Measurements from ENCODE around the gene LTBP1. TPM values are rescaled to one million over a fixed set of nuclear protein-coding genes. Genes with fewer than 3 reads are reported as not detected.

Gene LTBP1
- total RNA-seq, 1 experiment from 2014 or later = 6.7 TPM

DNA sequence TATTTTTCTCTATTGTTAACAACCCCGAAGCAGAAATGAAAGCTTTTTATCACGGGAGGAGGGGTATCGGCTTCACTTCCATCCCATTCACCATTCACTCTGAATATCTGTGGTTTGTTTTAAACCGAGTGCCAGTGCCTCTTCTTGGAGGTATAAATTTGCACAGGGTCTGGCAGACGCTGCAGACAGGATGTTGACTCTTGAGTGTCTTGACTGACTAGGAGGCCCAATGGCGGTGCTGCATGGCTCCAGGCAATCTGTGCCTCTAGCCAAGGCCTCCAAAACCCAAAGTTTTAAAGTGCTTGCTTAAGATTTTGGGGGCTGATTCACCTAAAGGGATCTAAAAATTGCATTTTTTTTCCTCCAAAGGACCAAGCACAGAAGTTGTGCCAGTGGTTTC is 183.8 kb downstream of the LTBP1 start:
- DNase-seq (ENCODE audit: low read depth, low spot score) = no peak
- in situ Hi-C loops (cut with HindIII; ENCODE audit: low pct_unique_long_range_greater_than_20kb, low sequenced_read_pairs) = no loop called here

DNA sequence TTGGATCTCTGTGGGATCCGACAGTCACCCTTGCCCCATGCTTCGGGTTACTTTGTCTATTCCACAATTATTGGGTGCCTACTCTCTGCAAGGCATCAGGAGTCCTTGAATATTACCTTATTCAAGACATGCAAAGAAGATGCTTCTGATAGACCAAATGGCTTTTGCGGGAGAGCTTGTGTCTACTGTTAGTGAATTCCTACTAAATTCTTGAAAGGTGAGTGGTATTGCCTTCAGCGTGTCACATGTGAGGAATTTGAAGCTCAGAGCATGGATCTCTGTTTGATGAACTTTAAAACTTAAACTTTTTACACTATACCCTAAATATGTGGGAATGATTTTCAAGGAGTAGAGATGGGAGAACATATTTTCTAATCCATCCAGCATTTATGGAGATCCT is 184.4 kb downstream of the LTBP1 start:
- DNase-seq (ENCODE audit: low read depth, low spot score) = no peak
- in situ Hi-C loops (cut with HindIII; ENCODE audit: low pct_unique_long_range_greater_than_20kb, low sequenced_read_pairs) = no loop called here

DNA sequence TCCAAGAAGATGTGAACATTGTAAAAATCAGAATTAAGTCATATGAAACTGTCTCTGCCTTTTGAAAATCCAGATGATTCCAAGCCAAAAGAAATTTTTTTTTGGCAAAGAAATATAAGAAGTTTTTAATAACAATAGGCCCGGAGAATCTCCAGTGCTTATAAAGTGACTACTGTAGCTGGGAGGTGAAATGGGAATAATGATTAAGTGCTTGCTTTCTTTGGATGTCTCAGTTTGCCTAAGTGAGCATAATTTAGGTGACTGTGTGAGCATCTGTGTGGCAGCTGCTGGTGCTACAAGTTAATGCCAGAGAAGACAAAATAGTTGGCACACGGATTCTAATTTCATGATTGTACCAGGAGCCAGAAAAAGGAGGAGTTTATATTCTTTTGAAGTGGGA is 185.0 kb downstream of the LTBP1 start:
- no peak for DNase-seq (ENCODE audit: low read depth, low spot score)
- in situ Hi-C loops (cut with HindIII; ENCODE audit: low pct_unique_long_range_greater_than_20kb, low sequenced_read_pairs) = no loop called here

DNA sequence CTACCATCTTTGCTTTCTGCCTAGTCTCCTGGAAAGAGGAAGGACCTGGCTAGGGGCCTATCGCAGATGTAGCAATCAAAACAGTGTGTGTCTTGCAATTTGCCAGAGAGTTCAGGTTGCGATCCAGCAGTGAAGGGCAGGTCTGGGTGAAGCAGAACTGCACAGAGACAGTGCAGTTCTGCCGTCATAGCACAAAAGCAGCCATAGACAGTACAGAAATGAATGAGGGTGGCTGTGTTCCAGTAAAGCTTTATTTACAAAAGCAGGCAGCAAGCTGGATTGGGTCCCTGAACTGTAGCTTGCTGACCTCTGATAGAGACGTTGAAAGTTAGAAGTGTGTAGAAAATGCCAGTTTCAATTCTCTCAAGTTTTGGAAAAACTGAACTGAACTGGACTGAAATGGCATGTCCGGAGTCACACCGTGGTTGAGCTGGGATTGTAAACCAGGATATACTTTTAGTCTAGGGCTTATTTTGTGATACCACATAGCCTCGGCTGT is 186.8 kb downstream of the LTBP1 start:
- DNase-seq (ENCODE audit: low read depth, low spot score) = no peak
- in situ Hi-C loops (cut with HindIII; ENCODE audit: low pct_unique_long_range_greater_than_20kb, low sequenced_read_pairs) = no loop called here

DNA sequence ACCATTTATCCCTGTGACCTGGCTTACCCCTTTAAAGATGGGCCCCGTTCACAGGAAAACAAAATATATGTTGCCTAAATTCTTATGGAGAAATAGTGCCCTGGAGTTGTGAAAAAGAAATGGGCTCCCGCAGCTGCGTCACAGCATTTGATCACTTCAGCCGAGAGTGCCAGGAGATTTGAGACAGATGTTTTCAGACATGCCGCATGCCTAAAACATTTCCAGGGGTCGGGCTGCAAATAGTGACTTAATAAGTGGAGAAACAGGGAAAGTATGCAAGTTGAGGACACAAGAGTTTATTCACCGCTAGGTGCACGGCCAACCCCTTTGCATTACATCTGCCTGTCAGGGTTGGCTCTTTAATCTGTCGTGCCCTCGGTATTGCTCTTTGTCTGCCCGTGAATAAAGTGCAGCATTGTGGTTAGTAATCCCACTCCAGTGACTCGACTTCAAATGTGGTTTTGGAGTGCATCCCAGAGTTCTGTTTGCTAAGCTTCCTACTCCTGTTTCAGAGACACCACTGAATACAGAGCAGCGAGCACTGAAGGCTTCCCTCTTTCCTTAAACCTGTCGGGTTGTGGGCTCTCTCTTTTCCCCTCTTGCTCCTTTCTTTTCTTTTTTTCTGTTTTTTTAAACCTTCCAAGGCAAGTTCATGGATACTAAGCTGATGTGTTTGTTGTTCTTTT is 187.5 kb downstream of the LTBP1 start:
- in situ Hi-C loops (cut with HindIII; ENCODE audit: low pct_unique_long_range_greater_than_20kb, low sequenced_read_pairs) = no loop called here
- DNase-seq (ENCODE audit: low read depth, low spot score) = peak; percentile 88

DNA sequence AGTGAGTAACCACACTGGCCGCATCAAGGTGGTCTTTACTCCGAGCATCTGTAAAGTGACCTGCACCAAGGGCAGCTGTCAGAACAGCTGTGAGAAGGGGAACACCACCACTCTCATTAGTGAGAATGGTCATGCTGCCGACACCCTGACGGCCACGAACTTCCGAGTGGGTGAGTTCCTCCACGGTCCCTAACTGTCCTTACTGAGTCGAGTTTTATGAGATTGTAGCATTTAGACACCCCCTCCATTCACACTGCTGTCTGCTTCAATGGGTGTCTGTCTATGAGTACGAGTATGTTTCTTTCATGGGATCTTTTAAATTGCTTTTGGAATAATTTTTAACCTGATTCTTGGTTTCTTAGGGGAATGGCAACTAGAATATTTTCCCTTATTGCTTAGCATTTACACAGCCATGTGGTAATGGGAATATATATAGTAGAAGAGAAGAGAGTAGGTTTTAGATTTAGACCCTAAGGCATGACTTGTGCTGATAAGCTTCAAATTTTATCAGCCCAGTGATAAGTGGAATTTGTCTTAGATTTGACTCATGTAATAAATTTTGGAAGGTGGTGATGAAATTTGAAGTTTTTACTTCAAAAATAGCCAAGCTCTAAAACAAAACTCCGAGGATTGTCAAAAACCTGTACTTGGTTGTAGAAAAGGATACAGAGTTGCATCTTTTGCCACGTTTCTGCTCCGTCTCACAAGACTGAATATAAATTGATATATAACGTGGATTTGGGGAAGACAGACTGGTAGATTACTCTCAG is 188.2 kb downstream of the LTBP1 start:
- in situ Hi-C loops (cut with HindIII; ENCODE audit: low pct_unique_long_range_greater_than_20kb, low sequenced_read_pairs) = no loop called here
- DNase-seq (ENCODE audit: low read depth, low spot score) = peak; percentile 15

DNA sequence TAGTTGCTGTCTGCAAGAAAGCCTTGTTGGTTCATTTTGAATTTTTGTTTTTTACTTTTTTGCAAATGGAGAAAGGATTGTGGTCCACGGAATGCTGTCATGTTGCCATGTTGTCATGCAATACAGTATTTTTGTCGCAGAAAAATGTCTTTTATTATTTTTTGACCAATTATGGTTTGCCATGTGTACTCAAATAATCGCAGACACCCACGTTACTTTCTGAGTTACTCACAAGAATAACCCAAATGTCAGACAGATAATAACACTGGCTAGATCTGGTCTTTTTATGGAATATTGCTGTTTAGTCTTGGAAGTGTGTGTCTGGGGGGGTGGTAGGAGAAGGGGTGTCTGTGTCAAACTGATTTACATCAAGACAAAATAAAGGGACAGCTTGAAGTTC is 188.9 kb downstream of the LTBP1 start:
- in situ Hi-C loops (cut with HindIII; ENCODE audit: low pct_unique_long_range_greater_than_20kb, low sequenced_read_pairs) = no loop called here
- DNase-seq (ENCODE audit: low read depth, low spot score) = no peak

DNA sequence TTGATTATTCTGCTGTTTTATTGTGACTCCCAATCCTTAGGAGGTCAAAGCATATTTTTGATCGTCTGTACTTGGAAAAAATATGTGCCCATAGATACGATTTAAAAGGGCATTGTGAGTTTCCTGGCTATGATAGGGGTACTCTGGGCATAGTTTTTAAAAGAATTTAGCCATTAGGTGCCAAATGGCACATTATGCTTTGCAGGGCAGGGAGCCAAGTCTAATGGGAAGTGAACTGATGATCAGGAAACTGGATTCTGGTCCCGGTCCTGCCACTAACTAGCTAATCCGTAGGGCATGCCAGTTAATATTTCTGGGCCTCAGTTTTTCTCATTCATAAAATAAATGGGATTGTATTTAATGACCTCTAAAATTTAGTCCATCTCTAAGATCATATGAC is 189.3 kb downstream of the LTBP1 start:
- in situ Hi-C loops (cut with HindIII; ENCODE audit: low pct_unique_long_range_greater_than_20kb, low sequenced_read_pairs) = no loop called here
- no peak for DNase-seq (ENCODE audit: low read depth, low spot score)

DNA sequence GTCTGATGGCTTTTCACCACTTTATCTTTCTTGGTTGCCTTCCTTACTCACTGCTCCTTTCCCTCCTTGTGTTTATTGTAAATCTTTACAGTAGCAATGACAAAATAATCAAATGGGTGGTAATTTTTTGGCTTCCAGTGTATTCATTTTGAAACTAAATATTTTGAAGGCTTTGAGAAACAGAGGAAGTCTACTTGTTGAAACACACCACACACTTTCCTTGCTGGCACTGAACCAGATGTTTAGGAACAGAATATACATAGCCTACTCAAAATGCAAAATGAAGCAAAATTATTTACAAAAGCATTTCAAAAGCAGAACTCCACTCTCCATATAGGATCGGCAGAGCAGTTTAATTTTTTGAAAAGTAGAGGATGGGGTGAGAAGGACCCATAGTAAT is 189.8 kb downstream of the LTBP1 start:
- no peak for DNase-seq (ENCODE audit: low read depth, low spot score)
- in situ Hi-C loops (cut with HindIII; ENCODE audit: low pct_unique_long_range_greater_than_20kb, low sequenced_read_pairs) = no loop called here

DNA sequence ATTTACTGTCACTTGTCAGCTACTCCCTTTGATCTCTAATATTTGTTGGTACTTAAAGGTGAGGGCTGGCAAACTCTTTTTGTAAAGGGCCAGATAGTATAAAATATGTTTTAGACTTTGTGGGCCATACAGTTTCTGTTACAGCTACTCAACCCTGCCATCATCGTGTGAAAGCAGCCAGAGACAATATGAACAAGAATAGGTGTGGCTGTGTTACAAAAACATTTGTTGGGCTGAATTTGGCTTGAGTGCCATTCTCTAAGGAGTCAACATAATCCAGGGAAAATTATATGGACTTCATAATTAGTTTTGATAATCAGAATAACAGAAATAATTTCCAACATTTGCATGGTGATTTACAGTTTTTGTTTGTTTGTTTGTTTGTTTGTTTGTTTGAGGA is 190.6 kb downstream of the LTBP1 start:
- DNase-seq (ENCODE audit: low read depth, low spot score) = no peak

DNA sequence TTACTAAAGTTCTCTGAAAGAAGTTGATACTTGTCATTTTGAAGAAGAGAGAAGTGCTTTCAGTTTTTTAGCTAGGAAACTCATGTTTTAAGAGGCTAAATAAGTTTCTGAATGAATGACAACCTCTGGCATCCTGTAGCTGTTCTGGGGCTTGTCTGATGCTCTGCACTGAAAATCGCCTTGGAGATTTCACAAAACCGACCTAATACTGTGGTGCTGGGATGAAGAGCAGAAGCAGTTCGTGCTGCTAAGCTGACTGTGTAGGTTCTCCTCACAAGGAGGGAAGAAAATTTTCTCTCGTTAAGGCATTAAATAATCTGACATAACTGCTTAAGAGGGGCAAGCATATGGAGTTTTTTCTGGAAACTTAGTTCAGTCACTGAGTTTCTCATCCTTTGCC is 193.2 kb downstream of the LTBP1 start:
- no peak for DNase-seq (ENCODE audit: low read depth, low spot score)
- in situ Hi-C loops (cut with HindIII; ENCODE audit: low pct_unique_long_range_greater_than_20kb, low sequenced_read_pairs) = no loop called here

More for the DNA sequence above, 190.6 kb downstream of the LTBP1 start:
- in situ Hi-C loops (cut with HindIII; ENCODE audit: low pct_unique_long_range_greater_than_20kb, low sequenced_read_pairs) = no loop called here

DNA sequence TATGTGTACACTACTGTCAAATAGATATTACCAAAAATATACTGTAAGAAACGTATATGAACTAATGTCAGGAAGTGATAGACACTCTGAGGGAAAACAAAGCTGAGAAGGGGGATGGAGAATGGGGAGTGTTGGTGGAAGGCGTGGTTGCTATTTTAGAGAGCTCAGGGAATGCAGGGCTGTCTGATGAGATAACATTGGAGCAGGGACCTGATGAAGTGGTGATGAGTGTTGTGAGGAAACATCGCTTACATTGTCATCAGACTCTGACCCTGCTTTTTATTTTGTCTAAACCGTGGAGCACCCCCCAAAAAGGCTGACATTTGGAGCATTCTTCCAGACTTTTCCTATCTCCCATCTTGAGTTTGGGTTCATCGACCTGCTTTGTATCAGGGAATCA is 194.7 kb downstream of the LTBP1 start:
- in situ Hi-C loops (cut with HindIII; ENCODE audit: low pct_unique_long_range_greater_than_20kb, low sequenced_read_pairs) = no loop called here
- no peak for DNase-seq (ENCODE audit: low read depth, low spot score)

DNA sequence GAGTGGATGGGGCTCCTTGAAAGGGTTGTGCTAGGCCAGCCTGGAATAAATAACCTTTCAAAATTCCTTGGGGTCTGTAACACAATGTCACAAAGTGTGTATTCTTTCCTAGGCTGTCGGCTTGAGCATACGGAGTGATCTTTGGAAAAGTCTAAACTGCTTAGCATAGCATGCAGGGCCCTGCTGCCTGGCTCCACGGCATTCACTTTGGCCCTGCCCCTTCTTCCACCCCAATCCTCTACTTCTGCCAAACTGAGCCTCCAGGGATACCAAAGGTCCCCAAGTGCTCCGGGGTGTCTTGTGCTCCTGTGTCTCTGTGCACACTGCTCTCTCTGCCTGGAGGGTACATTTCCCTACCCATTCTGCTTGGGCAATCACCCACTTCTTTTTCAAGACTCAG is 196.1 kb downstream of the LTBP1 start:
- DNase-seq (ENCODE audit: low read depth, low spot score) = no peak
- in situ Hi-C loops (cut with HindIII; ENCODE audit: low pct_unique_long_range_greater_than_20kb, low sequenced_read_pairs) = no loop called here

DNA sequence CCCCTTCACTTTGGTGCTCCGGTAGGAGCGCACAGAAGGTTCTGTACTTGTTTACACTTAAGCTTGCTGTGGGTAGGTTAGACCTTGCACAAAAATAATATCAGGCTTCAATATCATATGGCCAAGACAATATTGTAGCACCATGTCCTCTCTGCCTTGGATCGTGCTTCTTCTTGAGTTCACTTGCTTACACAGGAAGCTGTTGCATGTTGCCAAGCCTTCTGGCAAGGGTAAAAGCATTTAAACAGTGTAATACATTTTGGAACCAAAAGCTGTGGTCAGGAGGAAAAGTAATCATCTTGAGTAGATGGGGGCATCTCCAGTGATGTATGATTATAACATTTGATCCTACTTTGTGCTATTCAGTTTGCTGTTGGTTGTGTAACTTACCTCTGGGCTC is 197.5 kb downstream of the LTBP1 start:
- in situ Hi-C loops (cut with HindIII; ENCODE audit: low pct_unique_long_range_greater_than_20kb, low sequenced_read_pairs) = no loop called here
- DNase-seq (ENCODE audit: low read depth, low spot score) = no peak

DNA sequence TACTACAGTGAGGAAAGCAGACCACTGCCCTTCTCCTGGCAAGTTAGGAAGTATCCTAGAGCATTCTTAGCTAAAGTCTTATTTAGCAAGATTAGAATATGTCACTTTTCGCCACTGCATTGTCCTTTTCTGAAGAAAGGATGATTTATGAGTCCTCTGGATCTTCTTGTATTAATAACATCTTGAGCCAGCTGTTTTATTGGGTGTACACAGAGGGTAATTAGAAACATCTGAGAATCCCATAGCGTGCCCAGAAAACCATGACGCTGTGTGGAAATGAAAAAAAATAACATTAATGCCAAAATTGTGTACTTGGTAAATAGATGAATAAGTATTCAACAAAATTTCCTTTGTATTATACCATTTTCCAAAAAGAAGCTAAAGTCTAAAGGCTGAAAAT is 198.7 kb downstream of the LTBP1 start:
- in situ Hi-C loops (cut with HindIII; ENCODE audit: low pct_unique_long_range_greater_than_20kb, low sequenced_read_pairs) = no loop called here
- DNase-seq (ENCODE audit: low read depth, low spot score) = no peak

DNA sequence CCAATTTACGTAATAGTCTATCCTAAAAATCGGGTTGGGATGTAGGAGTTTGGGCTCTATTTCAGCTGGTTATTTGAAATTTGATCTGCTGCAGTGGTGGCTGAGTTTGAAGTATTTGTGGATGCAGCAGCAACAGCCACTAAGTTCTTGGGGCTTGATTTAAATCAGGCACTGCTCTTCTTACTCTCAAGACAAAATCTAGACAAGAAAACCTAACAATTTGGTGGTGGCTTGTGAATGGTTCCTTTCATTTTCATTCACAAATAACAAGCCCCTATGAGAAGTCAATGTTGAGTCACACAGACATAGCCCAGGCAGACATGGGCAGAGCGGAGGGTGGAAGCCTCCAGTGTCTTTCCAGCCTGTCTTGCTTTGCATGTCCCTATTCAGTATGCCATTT is 199.3 kb downstream of the LTBP1 start:
- peak; percentile 16 for DNase-seq (ENCODE audit: low read depth, low spot score)
- in situ Hi-C loops (cut with HindIII; ENCODE audit: low pct_unique_long_range_greater_than_20kb, low sequenced_read_pairs) = no loop called here

DNA sequence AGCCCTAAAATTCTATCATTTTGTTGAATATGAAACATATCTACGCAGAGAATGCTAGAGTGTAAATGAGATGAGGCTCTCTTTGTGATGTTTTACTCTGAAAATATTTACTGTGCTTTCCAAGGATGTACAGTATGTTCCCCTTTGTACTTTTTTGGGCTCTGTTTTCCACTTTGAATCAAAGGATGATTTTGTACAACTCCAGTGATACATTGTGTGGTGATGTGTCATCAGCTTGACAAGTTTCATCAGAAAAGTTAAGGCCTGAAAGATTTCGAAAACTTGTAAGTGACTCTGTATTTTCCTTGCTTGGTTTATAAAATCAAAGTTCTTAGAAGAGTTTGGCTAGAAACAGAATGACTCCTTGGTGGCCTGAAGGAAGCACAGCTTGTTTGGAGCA is 206.3 kb downstream of the LTBP1 start:
- DNase-seq (ENCODE audit: low read depth, low spot score) = no peak
- in situ Hi-C loops (cut with HindIII; ENCODE audit: low pct_unique_long_range_greater_than_20kb, low sequenced_read_pairs) = no loop called here

DNA sequence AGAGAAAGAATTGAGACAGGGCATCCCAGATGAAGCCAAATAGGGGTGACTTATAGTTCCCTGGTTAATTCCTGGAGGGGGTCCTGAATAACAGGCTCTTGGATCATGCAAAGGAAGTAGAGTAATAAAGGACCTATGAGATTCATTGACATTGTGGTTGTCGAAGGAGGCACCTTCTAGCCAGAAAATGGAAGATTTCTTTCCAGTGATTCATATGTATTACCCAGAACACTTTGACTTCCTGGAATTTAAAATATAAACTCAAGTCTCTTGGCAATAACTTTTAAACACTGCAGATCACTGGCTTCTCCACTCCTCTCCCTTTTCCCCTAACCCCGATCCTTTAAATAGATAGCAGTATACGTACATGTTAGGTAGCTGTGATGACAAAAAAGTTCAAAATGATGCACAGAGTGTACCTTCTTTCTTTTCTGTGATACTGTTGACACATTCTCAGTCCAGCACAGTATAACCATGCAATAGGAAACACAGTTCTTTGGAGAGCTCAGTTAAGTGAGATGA is 211.8 kb downstream of the LTBP1 start:
- in situ Hi-C loops (cut with HindIII; ENCODE audit: low pct_unique_long_range_greater_than_20kb, low sequenced_read_pairs) = no loop called here

DNA sequence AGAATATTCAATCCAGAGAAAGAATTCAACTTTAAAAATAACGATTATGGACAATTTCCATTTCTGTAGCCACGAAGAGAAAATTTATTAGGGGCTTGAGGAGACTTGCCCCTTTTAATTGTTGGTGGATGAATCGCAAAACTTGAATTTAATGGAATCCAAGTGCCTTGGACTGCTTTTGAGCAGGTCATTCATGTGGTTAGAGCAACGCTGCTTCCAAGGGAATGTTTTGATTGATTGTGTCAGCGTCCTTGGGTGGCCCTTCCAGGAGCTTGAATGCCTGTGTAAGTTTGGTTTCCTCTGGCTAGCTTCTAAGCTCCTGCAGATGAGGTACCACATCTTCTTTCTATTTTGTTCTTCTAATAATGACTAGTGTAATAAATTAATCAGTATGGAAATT is 213.4 kb downstream of the LTBP1 start:
- in situ Hi-C loops (cut with HindIII; ENCODE audit: low pct_unique_long_range_greater_than_20kb, low sequenced_read_pairs) = no loop called here
- DNase-seq (ENCODE audit: low read depth, low spot score) = no peak

More for the DNA sequence above, 211.8 kb downstream of the LTBP1 start:
- no peak for DNase-seq (ENCODE audit: low read depth, low spot score)

All from SK-MEL-5 (cell line).